Measurements from ENCODE around the gene USP3.

The USP3 gene

DNA sequence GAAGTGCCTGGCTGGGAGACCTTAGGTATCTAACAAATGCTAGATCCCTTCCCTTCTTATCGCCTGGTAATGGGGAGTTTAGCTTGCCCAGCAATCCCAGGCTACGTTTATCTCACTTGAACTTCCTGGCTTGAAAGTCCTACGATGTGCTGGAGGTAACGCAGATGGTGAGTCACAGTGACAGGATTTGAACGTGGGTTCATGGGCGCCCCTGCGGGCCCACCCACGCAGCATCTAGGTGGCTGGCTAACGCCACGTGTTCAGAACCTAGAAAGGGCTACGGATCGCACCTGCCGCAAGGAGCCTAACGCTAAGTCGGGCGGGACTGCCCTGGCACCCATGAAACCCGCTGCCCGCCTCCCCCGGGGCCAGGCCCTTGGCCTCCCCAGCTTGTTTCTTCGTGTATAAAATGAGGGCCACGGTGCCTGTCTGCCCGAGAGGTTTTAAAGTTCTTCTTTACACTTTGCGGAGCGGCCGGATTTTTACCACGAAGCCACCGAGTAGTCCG is 600 bp upstream of the USP3 start:
- TF ChIP-seq ZFX (IDR thresholded peaks at IDR 0.05) = no peak
- TF ChIP-seq, protein P1, sequence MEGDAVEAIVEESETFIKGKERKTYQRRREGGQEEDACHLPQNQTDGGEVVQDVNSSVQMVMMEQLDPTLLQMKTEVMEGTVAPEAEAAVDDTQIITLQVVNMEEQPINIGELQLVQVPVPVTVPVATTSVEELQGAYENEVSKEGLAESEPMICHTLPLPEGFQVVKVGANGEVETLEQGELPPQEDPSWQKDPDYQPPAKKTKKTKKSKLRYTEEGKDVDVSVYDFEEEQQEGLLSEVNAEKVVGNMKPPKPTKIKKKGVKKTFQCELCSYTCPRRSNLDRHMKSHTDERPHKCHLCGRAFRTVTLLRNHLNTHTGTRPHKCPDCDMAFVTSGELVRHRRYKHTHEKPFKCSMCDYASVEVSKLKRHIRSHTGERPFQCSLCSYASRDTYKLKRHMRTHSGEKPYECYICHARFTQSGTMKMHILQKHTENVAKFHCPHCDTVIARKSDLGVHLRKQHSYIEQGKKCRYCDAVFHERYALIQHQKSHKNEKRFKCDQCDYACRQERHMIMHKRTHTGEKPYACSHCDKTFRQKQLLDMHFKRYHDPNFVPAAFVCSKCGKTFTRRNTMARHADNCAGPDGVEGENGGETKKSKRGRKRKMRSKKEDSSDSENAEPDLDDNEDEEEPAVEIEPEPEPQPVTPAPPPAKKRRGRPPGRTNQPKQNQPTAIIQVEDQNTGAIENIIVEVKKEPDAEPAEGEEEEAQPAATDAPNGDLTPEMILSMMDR (conservative IDR thresholded peaks at IDR 0.05) = no peak
- peak overlapping the region; percentile 95 for H3K27ac ChIP-seq

GRCh38 chr15:63504979-63505841 is 817 bp downstream of the USP3 start:
- peak overlapping the region; percentile 95 for H3K27ac ChIP-seq
- TF ChIP-seq, protein P1 (conservative IDR thresholded peaks at IDR 0.05) = peak; percentile 40
- TF ChIP-seq ZFX (IDR thresholded peaks at IDR 0.05) = peak; percentile 99

DNA sequence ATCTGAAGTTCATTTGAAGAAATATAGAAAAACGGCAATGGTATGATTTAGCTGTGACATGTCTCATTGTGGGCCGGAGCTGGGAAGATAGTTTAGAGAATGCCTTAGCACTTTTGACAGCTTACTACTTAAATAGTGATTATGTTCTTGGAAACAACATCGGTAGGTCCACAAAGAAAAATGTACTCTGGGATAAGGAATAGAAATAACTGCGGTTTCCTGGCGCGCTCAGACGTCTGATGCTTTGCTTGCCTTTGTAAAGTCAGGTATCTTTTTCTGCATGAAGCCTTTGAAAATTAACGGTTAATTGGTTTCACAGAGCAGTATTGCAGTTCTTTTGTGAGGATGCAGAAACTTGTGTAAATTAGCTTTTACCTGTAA is 1.4 kb downstream of the USP3 start:
- H3K27ac ChIP-seq = peak overlapping the region; percentile 95

GRCh38 chr15:63506537-63507035 is 2.2 kb downstream of the USP3 start:
- TF ChIP-seq ZFX (IDR thresholded peaks at IDR 0.05) = no peak
- TF ChIP-seq, protein P1 (conservative IDR thresholded peaks at IDR 0.05) = no peak
- H3K27ac ChIP-seq = no peak overlapping the region

More for the DNA sequence above, 1.4 kb downstream of the USP3 start:
- TF ChIP-seq, protein P1 (conservative IDR thresholded peaks at IDR 0.05) = no peak; the same call in 1 of the 2 replicates
- no peak for TF ChIP-seq ZFX (IDR thresholded peaks at IDR 0.05)

GRCh38 chr15:63507878-63508818 is 3.8 kb downstream of the USP3 start:
- TF ChIP-seq, protein P1 (conservative IDR thresholded peaks at IDR 0.05) = no peak
- no peak for TF ChIP-seq ZFX (IDR thresholded peaks at IDR 0.05)
- H3K27ac ChIP-seq = no peak overlapping the region

GRCh38 chr15:63509056-63509954 is 4.9 kb downstream of the USP3 start:
- no peak overlapping the region for H3K27ac ChIP-seq
- no peak for TF ChIP-seq ZFX (IDR thresholded peaks at IDR 0.05)
- TF ChIP-seq, protein P1 (conservative IDR thresholded peaks at IDR 0.05) = no peak
